ENCODE results near the gene VWC2L.

Gene VWC2L

DNA sequence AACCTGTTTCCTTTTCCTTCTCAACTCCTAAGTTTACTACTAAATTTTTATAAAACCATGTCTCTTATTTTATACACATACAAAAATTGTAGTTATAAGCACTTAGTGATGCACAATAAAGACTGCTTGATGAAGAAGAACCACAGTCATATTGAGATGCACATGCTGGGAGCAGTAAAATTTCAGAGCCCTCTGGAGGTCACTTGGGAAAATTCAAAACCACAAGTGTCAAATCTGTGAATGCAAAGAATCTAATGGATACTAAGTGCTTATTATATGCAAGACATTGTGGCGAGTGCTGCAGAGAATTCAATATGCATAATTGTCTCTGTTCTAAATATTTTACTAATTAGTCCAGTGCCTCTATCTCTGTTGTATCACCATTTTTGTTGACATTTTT lies 180.5 kb downstream of the VWC2L start:
- TF ChIP-seq, protein P1, sequence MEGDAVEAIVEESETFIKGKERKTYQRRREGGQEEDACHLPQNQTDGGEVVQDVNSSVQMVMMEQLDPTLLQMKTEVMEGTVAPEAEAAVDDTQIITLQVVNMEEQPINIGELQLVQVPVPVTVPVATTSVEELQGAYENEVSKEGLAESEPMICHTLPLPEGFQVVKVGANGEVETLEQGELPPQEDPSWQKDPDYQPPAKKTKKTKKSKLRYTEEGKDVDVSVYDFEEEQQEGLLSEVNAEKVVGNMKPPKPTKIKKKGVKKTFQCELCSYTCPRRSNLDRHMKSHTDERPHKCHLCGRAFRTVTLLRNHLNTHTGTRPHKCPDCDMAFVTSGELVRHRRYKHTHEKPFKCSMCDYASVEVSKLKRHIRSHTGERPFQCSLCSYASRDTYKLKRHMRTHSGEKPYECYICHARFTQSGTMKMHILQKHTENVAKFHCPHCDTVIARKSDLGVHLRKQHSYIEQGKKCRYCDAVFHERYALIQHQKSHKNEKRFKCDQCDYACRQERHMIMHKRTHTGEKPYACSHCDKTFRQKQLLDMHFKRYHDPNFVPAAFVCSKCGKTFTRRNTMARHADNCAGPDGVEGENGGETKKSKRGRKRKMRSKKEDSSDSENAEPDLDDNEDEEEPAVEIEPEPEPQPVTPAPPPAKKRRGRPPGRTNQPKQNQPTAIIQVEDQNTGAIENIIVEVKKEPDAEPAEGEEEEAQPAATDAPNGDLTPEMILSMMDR (IDR thresholded peaks at IDR 0.05; ENCODE audit: insufficient read depth, low read depth, low read length, missing control alignments): no peak
- DNase-seq (ENCODE audit: low read depth): no peak
- no peak overlapping the region for H3K4me3 ChIP-seq (ENCODE audit: low read depth, low read length)

- no peak overlapping the region for H3K4me3 ChIP-seq (ENCODE audit: low read depth, low read length)
- no peak for DNase-seq (ENCODE audit: low read depth)
- TF ChIP-seq, protein P1 (IDR thresholded peaks at IDR 0.05; ENCODE audit: insufficient read depth, low read depth, low read length, missing control alignments): no peak
Observed at GRCh38 chr2:214592011-214592410, 181.2 kb downstream of the VWC2L start.

- no peak overlapping the region for H3K4me3 ChIP-seq (ENCODE audit: low read depth, low read length)
- TF ChIP-seq, protein P1 (IDR thresholded peaks at IDR 0.05; ENCODE audit: insufficient read depth, low read depth, low read length, missing control alignments): no peak
- no peak for DNase-seq (ENCODE audit: low read depth)
Observed at GRCh38 chr2:214593727-214594126, 182.9 kb downstream of the VWC2L start.

GRCh38 chr2:214601852-214602633 lies 191.2 kb downstream of the VWC2L start:
- DNase-seq (ENCODE audit: low read depth): no peak
- TF ChIP-seq, protein P1 (IDR thresholded peaks at IDR 0.05; ENCODE audit: insufficient read depth, low read depth, low read length, missing control alignments): no peak
- no peak overlapping the region for H3K4me3 ChIP-seq (ENCODE audit: low read depth, low read length)

DNA sequence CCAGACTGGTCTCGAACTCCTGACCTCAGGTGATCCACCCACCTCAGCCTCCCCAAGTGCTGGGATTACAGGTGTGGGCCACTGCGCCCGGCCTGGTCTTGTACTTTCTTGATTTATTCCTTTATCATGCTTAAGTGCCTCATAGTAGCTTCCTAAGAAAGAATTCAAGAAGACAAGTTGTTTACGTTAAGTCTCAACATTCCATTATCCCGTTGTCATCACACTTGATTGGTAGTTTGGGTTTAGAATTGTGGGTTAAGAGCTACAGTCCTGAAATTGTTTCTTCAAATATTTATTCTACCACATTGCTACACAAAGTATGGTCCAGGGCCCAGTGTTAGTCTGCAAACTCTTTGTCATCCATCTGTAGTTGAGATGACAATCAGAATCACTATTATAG lies 194.0 kb downstream of the VWC2L start:
- no peak overlapping the region for H3K4me3 ChIP-seq (ENCODE audit: low read depth, low read length)
- DNase-seq (ENCODE audit: low read depth): no peak
- TF ChIP-seq, protein P1 (IDR thresholded peaks at IDR 0.05; ENCODE audit: insufficient read depth, low read depth, low read length, missing control alignments): no peak

GRCh38 chr2:214607051-214607450 lies 196.2 kb downstream of the VWC2L start:
- no peak overlapping the region for H3K4me3 ChIP-seq (ENCODE audit: low read depth, low read length)
- DNase-seq (ENCODE audit: low read depth): no peak
- TF ChIP-seq, protein P1 (IDR thresholded peaks at IDR 0.05; ENCODE audit: insufficient read depth, low read depth, low read length, missing control alignments): no peak

DNA sequence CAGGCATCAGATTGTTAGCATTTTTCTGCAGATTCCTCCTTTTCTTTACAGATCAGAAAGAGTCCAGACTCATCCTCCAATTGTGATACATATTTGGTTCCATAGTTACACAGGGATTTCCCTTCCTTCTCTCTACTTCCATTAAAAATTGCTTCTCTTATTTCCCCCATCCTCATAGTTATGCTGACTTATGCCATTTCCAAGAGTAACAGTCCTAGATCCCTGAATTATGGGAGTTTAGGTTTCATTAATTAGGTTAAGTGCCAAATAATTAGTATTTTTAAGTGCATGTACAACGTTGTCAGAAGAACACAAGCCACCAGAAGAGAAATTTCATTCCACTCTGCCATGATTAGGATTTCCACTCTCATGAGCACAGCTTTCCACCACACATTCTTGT lies 200.2 kb downstream of the VWC2L start:
- TF ChIP-seq, protein P1 (IDR thresholded peaks at IDR 0.05; ENCODE audit: insufficient read depth, low read depth, low read length, missing control alignments): no peak
- no peak for DNase-seq (ENCODE audit: low read depth)
- H3K4me3 ChIP-seq (ENCODE audit: low read depth, low read length): no peak overlapping the region

All from GM12865 (cell line).